Stimulated activated CD4-positive, alpha-beta T cell treated with anti-CD3 and anti-CD28 coated beads, Interleukin-2, amount 100 ng/mL, for 4 hours (primary cell): ENCODE results near the gene PIR.

Experiments used
- DNase-seq: peaks from one replicate; pipeline ENCODE4 v3.0.0-alpha.2; 2020; ENCODE audit warnings: low read depth

Gene PIR

DNA sequence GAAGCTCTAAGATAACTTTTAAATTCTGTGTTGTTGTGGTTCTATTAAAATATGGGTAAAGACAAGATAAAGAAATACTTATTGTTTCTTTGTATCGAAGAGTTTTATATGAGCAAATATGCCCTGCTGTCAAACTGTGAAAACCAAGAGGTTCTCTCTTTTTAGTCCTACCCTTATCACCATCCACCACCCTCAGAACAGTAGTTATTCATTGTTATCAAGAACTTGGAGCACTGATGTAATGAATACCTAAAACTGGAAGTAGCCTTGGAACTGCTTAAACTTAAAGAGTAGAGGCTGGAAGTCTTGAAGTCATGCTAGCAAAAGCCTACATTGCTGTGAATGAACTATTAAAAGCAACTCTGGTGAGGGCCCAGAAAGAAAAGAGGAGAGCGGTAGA is 9.2 kb downstream of the PIR start:
- no peak for DNase-seq

DNA sequence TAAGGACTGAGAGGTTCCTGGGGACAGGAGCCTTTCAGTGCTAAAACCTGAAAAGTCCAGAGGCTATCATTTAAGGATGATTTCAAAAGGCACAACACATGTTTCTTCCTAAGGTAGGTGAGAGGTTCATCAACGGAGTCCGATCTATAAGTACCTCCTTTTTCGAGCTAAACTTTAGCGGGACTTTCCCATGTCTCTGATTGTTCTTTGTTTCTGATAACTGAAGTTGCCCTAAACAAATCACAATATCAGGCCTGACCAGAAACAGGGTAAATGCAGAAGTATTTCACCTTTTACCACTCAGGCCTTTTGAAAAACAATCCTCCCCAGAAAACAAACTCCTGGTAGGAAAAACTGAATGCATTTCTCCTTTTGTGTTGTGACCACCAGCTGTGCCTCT is 17.6 kb downstream of the PIR start:
- no peak for DNase-seq

DNA sequence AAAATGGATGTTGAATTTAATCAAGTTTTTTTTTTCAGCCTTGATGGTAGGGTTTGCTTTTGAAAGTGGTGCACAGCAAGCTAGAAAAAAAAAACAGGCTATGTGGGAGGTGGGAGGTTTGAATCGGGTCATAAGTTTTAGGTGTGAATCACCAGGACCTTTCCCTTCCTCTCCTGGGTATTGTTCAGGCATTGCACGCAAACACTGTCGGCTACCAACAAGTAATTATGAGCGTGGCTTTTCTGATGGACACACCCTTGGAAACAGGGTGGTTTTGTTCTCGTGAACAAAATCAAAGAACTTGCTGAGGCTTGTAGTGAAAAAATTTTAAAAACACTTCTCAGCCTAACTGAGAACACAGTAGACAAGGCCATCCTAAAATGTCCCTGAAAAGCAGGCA is 18.1 kb downstream of the PIR start:
- no peak for DNase-seq

DNA sequence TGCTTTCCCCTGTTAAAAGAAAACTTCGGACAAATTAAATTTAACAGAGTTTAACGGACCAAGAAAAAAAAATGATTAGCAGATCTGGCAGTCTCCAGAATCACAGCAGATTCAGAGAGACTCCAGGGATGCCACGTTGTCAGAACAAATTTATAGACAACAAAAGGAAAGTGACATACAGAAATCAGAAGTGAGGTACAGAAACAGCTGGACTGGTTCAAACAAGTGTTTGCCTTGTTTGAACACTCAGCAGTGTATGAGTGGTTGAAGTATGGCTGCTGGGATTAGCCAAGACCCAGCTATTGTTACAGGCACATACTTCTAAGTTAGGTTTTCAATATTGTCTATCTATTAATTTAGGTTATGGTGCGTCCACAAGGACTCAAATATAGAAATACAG is 19.1 kb downstream of the PIR start:
- DNase-seq: no peak

DNA sequence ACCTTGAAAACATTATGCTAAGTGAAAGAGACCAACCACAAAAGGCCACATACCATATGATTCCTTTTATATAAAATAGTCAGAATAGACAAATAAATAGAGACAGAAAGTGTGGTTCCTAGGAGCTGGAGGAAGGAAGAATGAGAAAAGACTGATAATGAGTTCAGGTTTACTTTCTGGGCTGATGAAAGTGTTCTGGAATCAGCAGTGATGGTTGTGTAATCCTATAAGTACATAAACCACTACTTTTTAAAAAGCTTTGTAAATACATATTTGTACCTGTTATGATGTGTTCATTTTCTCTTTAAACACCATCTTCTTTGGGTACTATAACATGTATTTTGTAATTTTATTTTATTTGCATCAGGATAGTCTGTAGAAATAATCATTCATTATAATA is 20.6 kb downstream of the PIR start:
- DNase-seq: no peak

DNA sequence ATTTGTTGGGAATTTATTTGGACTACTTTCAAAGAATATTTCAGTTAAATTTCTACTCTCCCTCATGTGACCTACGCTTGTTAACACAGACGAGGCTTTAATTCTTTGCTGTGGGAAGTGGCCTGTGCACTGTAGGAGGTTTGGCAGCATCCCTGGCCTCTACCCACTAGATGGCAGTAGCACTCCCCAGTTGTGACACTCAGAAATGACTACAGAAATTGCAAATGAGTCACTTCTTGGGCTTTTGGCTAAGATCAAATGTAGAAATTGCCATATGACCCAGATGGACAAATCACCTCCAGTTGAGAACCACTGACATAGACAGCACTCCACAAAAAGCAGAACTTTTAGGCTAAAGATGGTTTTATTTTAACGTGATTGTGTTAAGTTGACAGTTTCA is 22.1 kb downstream of the PIR start:
- peak; percentile 35 for DNase-seq

DNA sequence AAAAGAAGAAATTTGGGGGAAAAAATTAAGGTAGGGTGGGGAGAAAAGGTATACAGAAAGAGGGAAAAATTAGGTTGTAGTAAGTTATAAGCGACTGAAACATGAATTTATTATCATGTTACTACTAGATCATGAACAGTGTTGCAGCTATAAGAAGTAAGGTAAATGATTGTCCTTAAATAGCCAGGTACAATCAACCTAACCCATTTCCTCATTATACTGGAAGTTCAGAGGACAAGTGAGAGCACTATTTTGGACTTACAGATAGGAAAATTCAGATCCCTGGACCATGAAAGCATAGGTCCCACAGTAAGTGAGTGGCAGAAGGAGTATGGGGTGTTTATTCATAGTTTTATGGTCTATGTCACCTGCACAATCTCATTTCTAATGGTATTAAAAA is 23.5 kb downstream of the PIR start:
- no peak for DNase-seq

DNA sequence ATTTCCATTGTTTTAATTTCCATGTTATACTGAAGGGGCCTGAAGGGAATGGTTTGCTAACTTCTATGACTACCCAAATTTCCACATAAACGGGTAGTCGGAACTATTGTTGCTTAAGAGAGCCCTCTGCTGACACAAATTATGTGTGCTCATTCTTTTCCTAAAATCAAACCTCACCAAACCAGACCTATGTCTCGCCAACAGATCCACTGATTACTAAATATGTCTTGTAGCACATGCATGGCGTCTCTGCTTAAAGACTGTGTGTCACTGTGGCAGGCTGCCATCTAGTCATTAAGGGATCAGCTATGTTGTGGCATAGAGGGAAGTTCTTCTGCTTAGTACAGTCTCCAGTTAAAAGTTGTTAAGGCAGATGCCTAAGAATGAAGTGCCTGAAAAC is 25.1 kb downstream of the PIR start:
- no peak for DNase-seq

DNA sequence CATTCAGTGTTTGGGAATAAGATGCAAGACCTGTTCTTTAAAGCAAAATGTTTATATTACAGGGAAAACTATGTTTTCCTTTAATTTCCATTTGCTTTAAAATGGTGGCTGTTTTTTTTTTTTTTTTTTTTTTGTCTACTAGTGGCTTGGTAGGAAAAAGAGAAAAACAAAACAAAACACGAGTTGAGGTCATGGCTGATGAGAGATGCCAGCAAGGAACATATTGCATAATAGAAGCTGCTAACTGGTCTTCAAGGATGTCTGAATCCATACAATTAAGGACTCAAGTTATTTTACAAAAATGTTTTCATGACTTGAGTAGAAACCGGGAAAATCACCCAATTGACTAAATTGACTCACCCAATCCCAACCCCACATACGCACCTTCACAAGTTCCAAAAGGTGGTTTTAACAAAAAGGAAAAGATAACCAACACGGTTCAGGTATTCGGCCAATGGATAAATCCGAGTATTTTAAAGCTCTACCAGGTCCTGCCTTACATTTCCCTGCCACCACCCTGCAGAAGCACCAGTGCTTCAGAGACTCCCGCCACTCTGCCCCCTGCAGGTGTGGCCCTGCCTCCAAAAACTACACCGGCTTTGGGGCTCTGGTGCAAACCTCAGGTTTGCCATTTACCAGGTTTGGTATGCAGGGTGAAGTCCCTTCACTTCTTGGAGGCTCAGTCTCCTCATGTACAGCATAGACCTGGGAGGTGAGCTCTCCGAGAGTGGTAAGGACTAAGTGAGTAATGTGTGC is 27.1 kb downstream of the PIR start:
- no peak for DNase-seq

DNA sequence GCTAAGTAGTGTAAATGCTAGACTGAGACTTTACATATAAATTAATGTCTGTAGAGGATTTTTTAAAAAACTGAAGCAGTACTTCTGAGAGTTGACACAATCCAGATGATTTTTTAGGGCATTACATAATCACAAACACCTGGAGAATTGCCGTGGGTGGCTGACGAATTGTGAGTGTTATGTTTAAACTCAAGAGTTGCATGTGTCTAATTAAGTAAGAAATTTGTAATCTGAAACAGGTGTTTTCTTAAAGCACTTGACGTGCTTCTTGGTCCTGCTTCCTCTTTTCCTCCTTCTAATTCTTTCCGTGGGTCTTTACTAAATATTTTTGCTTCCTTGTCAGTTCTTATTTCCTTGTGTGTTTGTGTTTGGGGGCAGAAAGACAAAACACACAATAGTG is 27.8 kb downstream of the PIR start:
- no peak for DNase-seq

DNA sequence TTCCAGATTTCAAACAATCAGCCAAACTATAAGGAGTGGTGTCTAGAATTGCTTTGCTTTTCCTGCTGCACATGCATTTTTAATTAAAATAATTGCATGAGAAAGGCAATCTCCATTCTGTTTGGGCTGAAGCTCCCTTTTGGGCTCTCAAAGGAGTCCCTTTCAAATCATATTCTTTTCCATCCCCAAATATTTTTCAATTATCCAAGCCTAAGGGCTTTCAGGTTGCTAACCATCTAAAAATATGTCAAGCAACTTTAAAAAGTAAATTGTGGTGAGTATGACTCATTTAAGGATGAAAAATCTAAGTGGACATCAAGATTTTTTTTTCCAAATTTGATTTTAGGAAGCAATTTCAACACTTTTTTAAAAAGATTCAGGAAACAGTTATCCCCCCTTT is 28.4 kb downstream of the PIR start:
- DNase-seq: no peak

DNA sequence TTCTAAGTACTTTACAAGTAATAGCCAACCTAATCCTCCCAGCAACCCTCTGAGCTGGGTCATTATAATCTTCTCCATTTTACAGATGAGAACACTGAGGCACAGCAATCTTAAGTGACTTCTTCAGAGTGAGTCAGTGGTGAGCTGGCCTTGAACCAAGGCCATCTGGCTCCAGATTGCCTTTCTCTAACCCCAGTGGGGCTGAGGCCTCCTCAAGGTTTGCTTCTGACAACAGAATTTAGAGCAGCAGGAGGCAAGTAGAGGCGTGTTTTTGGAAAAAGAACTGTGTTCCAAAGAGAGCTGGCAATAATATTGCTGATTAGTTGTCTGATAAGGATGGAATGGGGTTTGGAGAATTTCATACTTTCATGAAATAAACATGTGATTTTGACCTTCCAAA is 41.2 kb downstream of the PIR start:
- no peak for DNase-seq

DNA sequence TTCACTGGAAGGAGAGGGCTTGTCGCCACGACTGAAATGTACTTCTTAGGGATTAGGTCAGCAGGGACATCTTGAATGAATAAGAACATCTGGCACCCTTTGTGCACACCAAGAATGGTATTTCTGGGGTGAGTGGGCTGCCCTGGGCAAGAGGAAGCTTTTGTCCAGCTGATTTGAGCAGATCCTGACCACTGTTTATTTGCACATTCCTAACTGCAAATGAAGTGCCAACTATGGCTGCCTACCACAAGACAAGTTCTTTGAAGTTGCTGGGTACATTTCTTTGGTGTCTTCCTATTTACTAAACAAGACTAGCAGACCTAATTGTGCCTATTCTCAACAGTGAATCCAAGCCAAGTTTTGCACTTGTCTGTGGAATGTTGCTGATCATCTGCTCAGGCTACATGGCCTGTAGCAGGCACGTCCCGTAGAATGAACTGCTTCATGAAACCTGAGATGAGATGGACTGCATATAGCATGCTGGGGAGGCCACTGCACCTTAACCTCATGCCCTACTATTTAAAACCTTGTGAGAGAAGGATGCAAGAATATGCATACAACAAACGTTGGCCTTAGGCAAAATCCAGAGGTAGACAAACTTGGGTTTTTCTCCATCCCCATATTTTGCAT is 45.0 kb downstream of the PIR start:
- no peak for DNase-seq

DNA sequence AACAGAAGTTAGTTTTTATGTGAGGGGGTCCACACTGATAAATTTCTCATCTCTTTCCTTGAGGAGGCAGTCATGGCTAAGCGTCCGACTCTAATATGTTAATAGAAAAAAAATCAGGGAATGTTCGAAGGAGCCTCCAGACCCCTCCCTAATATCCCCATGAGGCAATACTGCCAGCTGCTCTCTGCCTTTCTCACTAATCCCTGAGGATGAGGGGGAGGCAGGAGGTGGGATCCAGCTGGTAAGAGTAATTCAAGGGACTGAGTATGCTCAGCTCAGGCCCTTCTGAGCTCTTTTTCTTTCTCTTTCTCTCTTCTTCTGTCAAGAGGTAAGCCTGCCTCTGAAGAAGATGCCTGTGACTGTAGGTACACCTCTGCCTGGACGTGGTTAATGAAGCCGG is 51.7 kb downstream of the PIR start:
- DNase-seq: no peak

DNA sequence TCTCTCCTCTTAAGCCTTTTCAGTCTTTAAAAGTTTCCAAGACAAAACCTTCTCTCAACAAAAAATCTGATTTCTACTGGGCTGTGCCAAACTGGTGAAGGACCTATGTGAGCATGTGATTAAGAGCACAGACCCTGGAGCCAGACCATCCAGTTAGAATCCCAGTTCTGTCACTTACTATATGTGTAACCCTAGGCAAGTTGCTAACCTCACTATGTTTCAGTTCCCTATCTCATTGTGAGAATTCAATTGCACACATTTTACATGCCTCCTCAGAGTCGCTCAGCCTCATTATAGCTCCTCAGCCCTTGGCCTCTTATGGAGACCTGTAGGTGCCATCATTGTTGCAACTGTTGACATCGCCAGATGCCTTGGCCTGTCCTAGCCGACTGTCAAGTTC is 54.8 kb downstream of the PIR start:
- DNase-seq: no peak

DNA sequence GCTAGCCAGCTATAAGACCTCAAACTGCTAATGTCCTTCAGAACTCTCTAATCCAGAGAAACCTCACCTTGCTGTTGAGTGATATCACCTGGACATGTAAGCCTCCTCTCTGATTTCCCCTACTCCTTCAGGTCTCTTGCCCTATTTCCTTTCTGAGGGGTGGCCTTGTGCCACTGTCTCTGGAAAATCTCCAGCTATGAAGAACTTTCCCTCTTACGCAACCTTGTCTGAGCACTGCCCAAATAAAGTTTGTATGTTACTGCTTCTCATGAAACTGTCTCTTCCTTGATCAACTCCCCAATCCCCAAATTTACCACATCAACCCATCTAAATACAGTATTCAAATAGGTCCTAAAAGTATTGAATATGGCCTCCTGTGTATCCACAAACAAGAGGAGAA is 55.4 kb downstream of the PIR start:
- no peak for DNase-seq

DNA sequence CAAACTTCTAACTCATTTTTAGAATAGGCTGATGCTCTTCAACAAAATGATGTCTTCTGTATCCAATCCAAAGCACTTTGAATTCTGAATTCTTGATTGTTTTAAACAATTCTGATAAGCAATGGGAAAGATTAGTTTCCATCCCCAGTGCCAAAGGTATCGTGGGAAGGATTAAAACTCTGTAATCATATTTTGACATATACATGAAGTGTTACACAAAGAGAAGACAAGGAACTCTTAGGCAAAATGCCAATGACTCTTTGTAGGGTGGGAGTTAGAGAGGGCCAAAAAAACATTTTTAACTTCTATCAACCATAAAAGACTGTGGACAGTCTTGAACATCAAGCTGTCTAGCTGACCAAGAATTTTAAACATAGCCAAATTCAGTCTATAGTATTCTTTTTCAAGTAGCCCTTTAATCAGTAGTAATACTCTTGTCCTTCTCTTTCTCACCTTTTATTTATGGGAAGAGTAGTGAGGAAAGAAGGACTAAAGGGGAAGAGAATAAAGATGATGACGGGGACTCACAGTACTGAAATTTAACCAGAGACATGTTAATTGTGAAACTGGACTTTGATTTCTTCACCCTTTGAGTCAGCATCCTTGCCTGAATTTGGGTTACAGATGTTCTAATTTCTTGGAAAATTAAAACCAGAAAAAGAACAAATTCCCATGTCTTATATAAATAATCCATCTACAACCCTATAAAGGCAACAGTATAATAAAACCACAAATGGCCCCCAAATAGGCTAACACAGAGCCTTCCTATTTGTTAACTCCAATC is 57.1 kb downstream of the PIR start:
- DNase-seq: no peak

DNA sequence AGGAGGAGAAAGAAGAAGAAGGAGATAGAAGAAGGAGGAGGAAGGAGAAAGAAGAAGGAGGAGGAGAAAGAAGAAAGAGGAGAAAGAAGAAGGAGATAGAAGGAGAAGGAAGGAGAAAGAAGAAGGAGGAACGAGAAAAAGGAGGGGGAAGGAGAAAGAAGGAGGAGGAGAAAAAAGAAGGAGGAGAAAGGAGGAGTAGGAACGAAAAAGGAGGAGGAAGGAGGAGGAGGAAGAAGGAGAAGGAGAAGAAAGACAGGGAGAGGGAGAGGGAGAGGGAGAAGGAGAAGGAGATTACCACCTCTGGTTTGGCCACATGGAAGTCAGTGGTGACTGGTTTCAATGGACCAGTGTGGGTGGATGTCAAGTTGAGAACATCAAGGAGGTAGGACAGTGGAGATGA is 58.9 kb downstream of the PIR start:
- no peak for DNase-seq

DNA sequence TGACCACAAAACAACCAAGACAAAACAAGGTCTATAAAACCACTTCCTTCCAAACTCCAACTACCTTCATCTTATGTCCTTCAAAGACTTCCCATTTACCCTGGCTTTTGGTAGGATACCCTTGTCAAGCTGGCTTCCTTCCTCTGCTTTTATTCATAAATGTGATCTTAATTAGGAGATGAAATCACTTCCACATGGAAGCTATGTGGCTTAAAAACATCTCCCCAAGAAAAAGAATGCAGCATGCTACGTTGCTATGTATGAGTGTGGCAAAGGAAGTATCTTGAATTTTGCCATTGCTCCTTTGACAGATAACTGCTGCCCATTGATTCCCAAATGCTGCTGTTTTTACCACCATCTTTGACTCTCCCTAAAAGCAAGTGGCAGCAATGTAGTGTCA is 62.5 kb downstream of the PIR start:
- DNase-seq: no peak

DNA sequence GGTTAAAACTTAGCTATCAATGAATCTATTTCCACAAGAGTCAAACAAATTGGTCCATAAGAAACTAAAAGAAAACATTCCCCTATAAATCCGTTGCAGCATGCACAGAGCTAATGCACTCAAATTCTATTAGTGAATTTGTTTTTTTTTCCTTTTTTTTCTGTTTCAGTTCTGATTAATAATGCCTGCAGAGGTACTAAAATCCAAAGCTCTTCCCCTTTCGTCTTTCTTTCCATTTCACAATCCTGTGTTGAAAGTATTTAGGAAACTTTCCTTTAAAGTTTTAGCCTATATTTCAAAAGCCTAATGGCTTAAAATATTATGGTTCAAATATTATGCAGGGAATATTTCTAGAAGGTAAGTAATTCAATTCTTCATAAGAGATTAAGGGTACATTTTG is 63.1 kb downstream of the PIR start:
- no peak for DNase-seq

DNA sequence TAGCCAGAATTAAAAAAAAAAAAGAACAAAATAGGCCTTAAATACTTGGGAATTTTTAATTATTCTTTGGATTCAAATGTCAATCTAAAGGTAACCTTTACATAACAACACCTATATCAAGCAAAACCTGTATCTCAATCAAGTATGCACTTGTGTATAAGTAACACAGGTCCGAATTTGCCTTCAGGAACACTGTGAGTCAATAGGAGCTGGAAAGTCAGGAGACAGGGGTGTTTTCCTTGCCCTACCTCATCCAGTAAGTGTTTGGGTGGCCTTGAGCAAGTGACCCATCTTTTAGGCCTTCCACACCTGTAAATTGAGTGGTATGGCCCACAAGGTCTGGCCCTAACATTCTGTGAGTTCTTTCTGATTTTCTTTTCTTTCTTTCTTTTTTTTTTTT is 68.1 kb downstream of the PIR start:
- no peak for DNase-seq

DNA sequence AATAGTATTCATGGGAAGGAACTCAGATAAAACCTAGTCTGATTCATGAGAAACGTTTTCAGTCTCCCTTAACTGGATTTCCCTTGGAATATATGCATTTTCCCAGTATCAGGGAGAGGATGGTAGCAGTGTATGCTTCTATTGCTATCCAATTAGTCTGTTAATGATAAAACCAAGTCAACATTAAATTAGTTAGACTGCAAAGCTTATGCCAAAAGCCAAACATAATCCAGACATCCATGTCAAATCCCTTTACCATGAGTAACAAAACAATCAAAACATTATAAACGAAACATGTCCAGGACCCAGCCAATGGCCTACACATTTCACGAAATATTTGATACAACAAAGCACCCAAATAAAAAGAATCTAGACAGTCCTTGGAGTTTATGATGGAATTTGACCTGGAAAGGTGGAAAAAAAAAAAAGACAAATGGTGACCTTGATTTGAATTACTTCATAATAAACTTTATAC is 74.4 kb downstream of the PIR start:
- no peak for DNase-seq

DNA sequence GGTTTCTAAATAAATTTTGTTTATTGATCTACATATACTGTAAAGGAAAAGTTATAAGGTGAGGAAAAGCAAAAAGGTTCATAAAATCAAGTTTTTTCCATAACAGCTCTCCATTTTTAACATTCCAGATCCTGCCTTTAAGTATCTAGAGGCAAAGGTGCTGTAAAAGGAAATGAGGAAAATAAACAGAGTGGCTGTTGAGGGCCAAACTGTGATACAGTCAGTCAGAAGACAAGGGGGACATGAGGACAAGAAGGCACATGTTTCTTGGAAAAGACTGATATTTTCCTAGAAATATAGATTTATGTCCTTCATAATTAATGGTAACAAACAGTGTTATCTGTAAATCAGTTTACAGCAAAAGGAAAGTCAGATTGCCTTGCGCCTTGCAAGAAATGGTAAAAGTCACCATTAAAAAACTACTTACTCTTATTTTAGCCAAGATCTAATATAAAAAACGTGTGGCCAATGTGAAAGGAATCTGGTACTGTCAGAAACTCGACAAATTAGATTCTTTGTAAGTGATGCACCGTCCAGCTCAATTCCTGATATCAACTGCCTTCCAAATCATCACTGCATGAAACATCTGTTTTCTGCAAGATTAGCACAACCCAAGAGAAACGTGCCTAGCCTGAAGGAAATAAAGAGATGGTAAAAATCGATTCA is 75.0 kb downstream of the PIR start:
- no peak for DNase-seq
